K562 (cell line): Measurements from ENCODE around the gene NOL12. TPM values are rescaled to one million over a fixed set of nuclear protein-coding genes. Genes with fewer than 3 reads are reported as not detected.
A peak's percentile ranks its signal among the peaks of the same experiment; 100 is the strongest.

Experiments used
- BHLHE40 ChIP-seq: IDR thresholded peaks from 2 replicates; pipeline ENCODE4 v1.6.1; 2011; ENCODE audit warnings: low read length, improper control_type of control experiment
- EGR1 ChIP-seq: fragments of 450-650 bp; conservative IDR thresholded peaks from 2 replicates; pipeline ENCODE4 v1.6.1; 2017; ENCODE audit warnings: mild to moderate bottlenecking
- ELF1 ChIP-seq: fragments of 200-800 bp; sonication (Bioruptor generic); IDR thresholded peaks from 2 replicates; pipeline ENCODE4 v1.6.1; 2016; ENCODE audit warnings: missing genetic modification characterization, missing compliant biosample characterization
- HDAC6 ChIP-seq: IDR thresholded peaks from 2 replicates; pipeline ENCODE4 v1.6.1; 2012; ENCODE audit warnings: low read depth, mild to moderate bottlenecking, control low read depth, inconsistent platforms, low read length, moderate library complexity
- NFE2L1 ChIP-seq: fragments of 450-650 bp; IDR thresholded peaks from 2 replicates; pipeline ENCODE4 v1.6.1; 2016; ENCODE audit warnings: missing genetic modification characterization, low read depth, mild to moderate bottlenecking, missing compliant biosample characterization, moderate library complexity, borderline replicate concordance
- NRF1 ChIP-seq, 2 experiments: fragments of 450-650 bp; IDR thresholded peaks in 1 of 2; conservative IDR thresholded peaks in 1 of 2; 2 replicates each; pipeline ENCODE4 v1.6.1; 2014; ENCODE audit warnings: mild to moderate bottlenecking in 2 of 2
- POLR2A ChIP-seq: fragments of 450-650 bp; conservative IDR thresholded peaks from 2 replicates; pipeline ENCODE4 v1.6.1; 2016
- ZNF24 ChIP-seq: fragments of 450-650 bp; IDR thresholded peaks from 2 replicates; pipeline ENCODE4 v1.6.1; 2016
- ZNF584 ChIP-seq: fragments of 200-800 bp; sonication (Bioruptor generic); IDR thresholded peaks from 2 replicates; pipeline ENCODE4 v1.6.1; 2016; ENCODE audit warnings: low read depth, mild to moderate bottlenecking, missing genetic modification characterization, missing compliant biosample characterization
- ZNF830 ChIP-seq: fragments of 250-450 bp; sonication (Bioruptor Pico); IDR thresholded peaks from 2 replicates; pipeline ENCODE4 v1.5.0; 2021; ENCODE audit warnings: mild to moderate bottlenecking
- polyA plus RNA-seq, 8 experiments: library from polyadenylated mRNA; depleted of rRNA in 4 of 8; stranded (reverse) in 5 of 8; unstranded in 3 of 8; fragments of >200 nt; fragmentation: Nextera tagmentation in 2 of 8; fragmentation: Illumina TruSeq in 1 of 8; extraction: Ambion mirVana in 2 of 8; extraction: Trizol in 1 of 8; gene quantifications; 2 replicates each; pipeline versions ENCODE4 v1.2.1 to v1.2.3, GENCODE V29; 2011 to 2014; ENCODE audit warnings: inconsistent platforms in 1 of 8, missing spikeins in 1 of 8
- total RNA-seq, 7 experiments: library from RNA; depleted of rRNA in 6 of 7; stranded (reverse); fragments of >200 nt in 6 of 7; fragmentation: Illumina TruSeq in 2 of 7; extraction: Trizol in 2 of 7; gene quantifications; 2 replicates each; pipeline versions ENCODE4 v1.2.1 to v1.2.3, GENCODE V29; 2011 to 2021; ENCODE audit warnings: low replicate concordance in 1 of 7
- TF ChIP-seq, protein P1 (sequence below), 3 experiments: IDR thresholded peaks in 2 of 3; conservative IDR thresholded peaks in 1 of 3; 2 replicates each; pipeline ENCODE4 v1.5.1; 2011 to 2012; ENCODE audit warnings: low read length in 3 of 3, mild to moderate bottlenecking in 3 of 3, control low read depth in 2 of 3, improper control_type of control experiment in 1 of 3, inconsistent platforms in 1 of 3, low read depth in 1 of 3, mixed read lengths in 1 of 3, moderate library complexity in 1 of 3; ENCODE audit not compliant: insufficient read depth in 2 of 3
- TF ChIP-seq, protein P2 (sequence below): fragments of 450-650 bp; IDR thresholded peaks from 2 replicates; pipeline ENCODE4 v1.6.1; 2016; ENCODE audit warnings: mild to moderate bottlenecking, moderate library complexity
- TF ChIP-seq, protein P3 (sequence below): sonication (generic); formaldehyde crosslinking; IDR thresholded peaks from 2 replicates; pipeline ENCODE4 v1.8.0; 2022; ENCODE audit warnings: mild to moderate bottlenecking, low read depth, missing genetic modification reagents

Gene NOL12
- total and polyA plus RNA-seq, 9 of the 15 experiments (the other 6 are each of a cell fraction or from before 2014, with no cell fraction given): 2.8 to 40.9 (median 28.5) TPM

DNA sequence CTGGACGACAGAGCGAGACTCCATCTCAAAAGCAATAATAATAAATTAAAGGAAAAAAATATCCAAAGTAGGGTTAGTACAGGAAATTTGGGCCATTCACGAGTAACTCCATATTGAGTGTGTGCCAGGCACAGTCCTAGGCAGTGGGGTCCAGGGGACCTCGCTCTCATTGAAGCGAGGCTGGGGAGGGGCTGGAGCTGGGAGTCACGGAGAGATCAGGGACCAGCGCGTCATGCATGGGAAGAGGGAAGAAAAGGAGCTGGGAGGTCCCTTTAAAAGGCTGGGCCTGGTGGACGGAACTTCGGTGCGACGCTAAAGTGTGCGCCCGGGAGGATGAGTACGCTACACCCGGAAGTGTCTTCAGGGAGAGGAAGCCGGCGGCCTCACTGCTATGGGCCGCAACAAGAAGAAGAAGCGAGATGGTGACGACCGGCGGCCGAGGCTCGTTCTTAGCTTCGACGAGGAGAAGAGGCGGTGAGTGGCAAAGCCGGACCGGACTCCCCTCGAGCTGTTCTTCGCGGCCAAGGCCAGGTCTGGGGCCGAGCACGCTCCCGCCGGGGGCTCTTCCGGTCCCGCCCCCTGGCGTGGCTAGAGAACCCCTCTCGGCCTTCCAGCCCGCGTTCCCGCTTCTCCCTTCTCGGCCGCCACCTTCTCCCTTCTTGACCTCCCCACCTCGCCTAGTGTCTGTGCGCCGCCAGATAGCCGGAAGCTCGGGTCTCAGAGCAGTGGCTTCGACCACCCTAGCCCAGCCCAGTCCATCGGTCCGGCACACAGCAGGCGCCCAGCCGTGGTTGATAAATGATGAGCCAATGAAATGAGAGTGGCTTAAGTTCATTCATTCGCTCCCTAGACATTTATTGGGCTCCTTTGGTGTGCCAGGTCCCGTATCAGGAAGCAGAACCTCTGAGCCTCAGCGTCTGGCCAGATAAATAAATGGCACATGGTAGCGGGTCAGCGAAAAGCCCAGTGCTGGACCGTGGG lies at the start of gene NOL12 (continued):
- TF ChIP-seq BHLHE40: no peak
- TF ChIP-seq ZNF830: no peak
- TF ChIP-seq, protein P1, sequence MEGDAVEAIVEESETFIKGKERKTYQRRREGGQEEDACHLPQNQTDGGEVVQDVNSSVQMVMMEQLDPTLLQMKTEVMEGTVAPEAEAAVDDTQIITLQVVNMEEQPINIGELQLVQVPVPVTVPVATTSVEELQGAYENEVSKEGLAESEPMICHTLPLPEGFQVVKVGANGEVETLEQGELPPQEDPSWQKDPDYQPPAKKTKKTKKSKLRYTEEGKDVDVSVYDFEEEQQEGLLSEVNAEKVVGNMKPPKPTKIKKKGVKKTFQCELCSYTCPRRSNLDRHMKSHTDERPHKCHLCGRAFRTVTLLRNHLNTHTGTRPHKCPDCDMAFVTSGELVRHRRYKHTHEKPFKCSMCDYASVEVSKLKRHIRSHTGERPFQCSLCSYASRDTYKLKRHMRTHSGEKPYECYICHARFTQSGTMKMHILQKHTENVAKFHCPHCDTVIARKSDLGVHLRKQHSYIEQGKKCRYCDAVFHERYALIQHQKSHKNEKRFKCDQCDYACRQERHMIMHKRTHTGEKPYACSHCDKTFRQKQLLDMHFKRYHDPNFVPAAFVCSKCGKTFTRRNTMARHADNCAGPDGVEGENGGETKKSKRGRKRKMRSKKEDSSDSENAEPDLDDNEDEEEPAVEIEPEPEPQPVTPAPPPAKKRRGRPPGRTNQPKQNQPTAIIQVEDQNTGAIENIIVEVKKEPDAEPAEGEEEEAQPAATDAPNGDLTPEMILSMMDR (IDR thresholded peaks at IDR 0.05 in 2 of 3, conservative IDR thresholded peaks at IDR 0.05 in 1 of 3; ENCODE audit: insufficient read depth in 2 of 3, low read depth in 1 of 3, low read length in 3 of 3): no peak
- TF ChIP-seq ZNF584: no peak
- TF ChIP-seq, protein P2, sequence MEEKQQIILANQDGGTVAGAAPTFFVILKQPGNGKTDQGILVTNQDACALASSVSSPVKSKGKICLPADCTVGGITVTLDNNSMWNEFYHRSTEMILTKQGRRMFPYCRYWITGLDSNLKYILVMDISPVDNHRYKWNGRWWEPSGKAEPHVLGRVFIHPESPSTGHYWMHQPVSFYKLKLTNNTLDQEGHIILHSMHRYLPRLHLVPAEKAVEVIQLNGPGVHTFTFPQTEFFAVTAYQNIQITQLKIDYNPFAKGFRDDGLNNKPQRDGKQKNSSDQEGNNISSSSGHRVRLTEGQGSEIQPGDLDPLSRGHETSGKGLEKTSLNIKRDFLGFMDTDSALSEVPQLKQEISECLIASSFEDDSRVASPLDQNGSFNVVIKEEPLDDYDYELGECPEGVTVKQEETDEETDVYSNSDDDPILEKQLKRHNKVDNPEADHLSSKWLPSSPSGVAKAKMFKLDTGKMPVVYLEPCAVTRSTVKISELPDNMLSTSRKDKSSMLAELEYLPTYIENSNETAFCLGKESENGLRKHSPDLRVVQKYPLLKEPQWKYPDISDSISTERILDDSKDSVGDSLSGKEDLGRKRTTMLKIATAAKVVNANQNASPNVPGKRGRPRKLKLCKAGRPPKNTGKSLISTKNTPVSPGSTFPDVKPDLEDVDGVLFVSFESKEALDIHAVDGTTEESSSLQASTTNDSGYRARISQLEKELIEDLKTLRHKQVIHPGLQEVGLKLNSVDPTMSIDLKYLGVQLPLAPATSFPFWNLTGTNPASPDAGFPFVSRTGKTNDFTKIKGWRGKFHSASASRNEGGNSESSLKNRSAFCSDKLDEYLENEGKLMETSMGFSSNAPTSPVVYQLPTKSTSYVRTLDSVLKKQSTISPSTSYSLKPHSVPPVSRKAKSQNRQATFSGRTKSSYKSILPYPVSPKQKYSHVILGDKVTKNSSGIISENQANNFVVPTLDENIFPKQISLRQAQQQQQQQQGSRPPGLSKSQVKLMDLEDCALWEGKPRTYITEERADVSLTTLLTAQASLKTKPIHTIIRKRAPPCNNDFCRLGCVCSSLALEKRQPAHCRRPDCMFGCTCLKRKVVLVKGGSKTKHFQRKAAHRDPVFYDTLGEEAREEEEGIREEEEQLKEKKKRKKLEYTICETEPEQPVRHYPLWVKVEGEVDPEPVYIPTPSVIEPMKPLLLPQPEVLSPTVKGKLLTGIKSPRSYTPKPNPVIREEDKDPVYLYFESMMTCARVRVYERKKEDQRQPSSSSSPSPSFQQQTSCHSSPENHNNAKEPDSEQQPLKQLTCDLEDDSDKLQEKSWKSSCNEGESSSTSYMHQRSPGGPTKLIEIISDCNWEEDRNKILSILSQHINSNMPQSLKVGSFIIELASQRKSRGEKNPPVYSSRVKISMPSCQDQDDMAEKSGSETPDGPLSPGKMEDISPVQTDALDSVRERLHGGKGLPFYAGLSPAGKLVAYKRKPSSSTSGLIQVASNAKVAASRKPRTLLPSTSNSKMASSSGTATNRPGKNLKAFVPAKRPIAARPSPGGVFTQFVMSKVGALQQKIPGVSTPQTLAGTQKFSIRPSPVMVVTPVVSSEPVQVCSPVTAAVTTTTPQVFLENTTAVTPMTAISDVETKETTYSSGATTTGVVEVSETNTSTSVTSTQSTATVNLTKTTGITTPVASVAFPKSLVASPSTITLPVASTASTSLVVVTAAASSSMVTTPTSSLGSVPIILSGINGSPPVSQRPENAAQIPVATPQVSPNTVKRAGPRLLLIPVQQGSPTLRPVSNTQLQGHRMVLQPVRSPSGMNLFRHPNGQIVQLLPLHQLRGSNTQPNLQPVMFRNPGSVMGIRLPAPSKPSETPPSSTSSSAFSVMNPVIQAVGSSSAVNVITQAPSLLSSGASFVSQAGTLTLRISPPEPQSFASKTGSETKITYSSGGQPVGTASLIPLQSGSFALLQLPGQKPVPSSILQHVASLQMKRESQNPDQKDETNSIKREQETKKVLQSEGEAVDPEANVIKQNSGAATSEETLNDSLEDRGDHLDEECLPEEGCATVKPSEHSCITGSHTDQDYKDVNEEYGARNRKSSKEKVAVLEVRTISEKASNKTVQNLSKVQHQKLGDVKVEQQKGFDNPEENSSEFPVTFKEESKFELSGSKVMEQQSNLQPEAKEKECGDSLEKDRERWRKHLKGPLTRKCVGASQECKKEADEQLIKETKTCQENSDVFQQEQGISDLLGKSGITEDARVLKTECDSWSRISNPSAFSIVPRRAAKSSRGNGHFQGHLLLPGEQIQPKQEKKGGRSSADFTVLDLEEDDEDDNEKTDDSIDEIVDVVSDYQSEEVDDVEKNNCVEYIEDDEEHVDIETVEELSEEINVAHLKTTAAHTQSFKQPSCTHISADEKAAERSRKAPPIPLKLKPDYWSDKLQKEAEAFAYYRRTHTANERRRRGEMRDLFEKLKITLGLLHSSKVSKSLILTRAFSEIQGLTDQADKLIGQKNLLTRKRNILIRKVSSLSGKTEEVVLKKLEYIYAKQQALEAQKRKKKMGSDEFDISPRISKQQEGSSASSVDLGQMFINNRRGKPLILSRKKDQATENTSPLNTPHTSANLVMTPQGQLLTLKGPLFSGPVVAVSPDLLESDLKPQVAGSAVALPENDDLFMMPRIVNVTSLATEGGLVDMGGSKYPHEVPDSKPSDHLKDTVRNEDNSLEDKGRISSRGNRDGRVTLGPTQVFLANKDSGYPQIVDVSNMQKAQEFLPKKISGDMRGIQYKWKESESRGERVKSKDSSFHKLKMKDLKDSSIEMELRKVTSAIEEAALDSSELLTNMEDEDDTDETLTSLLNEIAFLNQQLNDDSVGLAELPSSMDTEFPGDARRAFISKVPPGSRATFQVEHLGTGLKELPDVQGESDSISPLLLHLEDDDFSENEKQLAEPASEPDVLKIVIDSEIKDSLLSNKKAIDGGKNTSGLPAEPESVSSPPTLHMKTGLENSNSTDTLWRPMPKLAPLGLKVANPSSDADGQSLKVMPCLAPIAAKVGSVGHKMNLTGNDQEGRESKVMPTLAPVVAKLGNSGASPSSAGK: no peak
- peak; percentile 71 for TF ChIP-seq ZNF24
- TF ChIP-seq ELF1 (tag): peak; percentile 93
- no peak for TF ChIP-seq NFE2L1 (tag)
- peak; percentile 12 to 20; a peak in 1 of 4 replicates for TF ChIP-seq NRF1 (conservative IDR thresholded peaks at IDR 0.05 in 1 of 2, IDR thresholded peaks at IDR 0.05 in 1 of 2)
- TF ChIP-seq POLR2A: peak; percentile 81
- TF ChIP-seq, protein P3, sequence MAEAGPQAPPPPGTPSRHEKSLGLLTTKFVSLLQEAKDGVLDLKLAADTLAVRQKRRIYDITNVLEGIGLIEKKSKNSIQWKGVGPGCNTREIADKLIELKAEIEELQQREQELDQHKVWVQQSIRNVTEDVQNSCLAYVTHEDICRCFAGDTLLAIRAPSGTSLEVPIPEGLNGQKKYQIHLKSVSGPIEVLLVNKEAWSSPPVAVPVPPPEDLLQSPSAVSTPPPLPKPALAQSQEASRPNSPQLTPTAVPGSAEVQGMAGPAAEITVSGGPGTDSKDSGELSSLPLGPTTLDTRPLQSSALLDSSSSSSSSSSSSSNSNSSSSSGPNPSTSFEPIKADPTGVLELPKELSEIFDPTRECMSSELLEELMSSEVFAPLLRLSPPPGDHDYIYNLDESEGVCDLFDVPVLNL (CRISPR knock-in tag): no peak
- no peak for TF ChIP-seq HDAC6
- no peak for TF ChIP-seq EGR1
